Measurements from ENCODE around the gene GRAP2. TPM values are rescaled to one million over a fixed set of nuclear protein-coding genes. Genes with fewer than 3 reads are reported as not detected.

Gene GRAP2
- total RNA-seq, 4 donors from 2014 or later = 0.67 to 3.1 (median 1.7) TPM

- Histone ChIP-seq H3K4me1 (peaks cover 0 to 12% (median 0%) of the 10 kb centered on the region in 3 donors), H3K27me3 (peaks cover 15% of the 10 kb centered on the region), H3K27ac (no peak overlapping the region), H3K4me3 (no peak overlapping the region), H3K9me3 (no peaks in the 10 kb centered on the region), H3K36me3 (no peaks in the 10 kb centered on the region)
- TF ChIP-seq POLR2A (IDR thresholded peaks at IDR 0.05) = no peak
- no peak for TF ChIP-seq EP300 (IDR thresholded peaks at IDR 0.05)
- no peak for TF ChIP-seq POLR2AphosphoS5 (IDR thresholded peaks at IDR 0.05)
- no peak for TF ChIP-seq CTCF (IDR thresholded peaks at IDR 0.05)
- no peak for ATAC-seq
- WGBS, 2 donors (ENCODE audit: low coverage in 1 of 2) = 74 to 90% methylated on average over 6 to 8 of the region's 8 CpGs
These were observed 57.3 kb downstream of the GRAP2 start for GRCh38 chr22:39958009-39958711.

GRCh38 chr22:39958949-39959639 lies 58.2 kb downstream of the GRAP2 start:
- H3K4me1 ChIP-seq = peaks cover 0 to 6% (median 0%) of the 10 kb centered on the region in 3 donors
- H3K27ac ChIP-seq = no peak overlapping the region
- H3K27me3 ChIP-seq = peaks cover 15% of the 10 kb centered on the region
- no peaks in the 10 kb centered on the region for H3K36me3 ChIP-seq
- ATAC-seq = no peak
- TF ChIP-seq POLR2AphosphoS5 (IDR thresholded peaks at IDR 0.05) = no peak
- TF ChIP-seq EP300 (IDR thresholded peaks at IDR 0.05) = no peak
- TF ChIP-seq CTCF (IDR thresholded peaks at IDR 0.05) = no peak
- TF ChIP-seq POLR2A (IDR thresholded peaks at IDR 0.05) = no peak
- WGBS, 2 donors (ENCODE audit: low coverage in 1 of 2) = 73 to 91% methylated on average over 4 to 6 of the region's 11 CpGs
- H3K9me3 ChIP-seq = no peaks in the 10 kb centered on the region
- no peak overlapping the region for H3K4me3 ChIP-seq

GRCh38 chr22:39959640-39960447 lies 59.0 kb downstream of the GRAP2 start, which contains the start of gene TMA7B:
Gene TMA7B (plus strand): TSS chr22:39960397. CDS start chr22:39964375, 3,978 bp downstream.
- Histone ChIP-seq H3K27ac (no peak within 1 kb of the TSS), H3K27me3 (peaks cover 15% of the 10 kb centered on the region), H3K4me3 (no peak within 1 kb of the TSS), H3K4me1 (no peaks in the 10 kb centered on the region), H3K9me3 (no peaks in the 10 kb centered on the region), H3K36me3 (no peaks in the 10 kb centered on the region)
- 30 to 95% methylated on average over 3 to 12 of the region's 14 CpGs for WGBS, 2 donors (ENCODE audit: low coverage in 1 of 2)
- no peak for TF ChIP-seq POLR2A (IDR thresholded peaks at IDR 0.05)
- TF ChIP-seq CTCF (IDR thresholded peaks at IDR 0.05) = no peak
- no peak for TF ChIP-seq EP300 (IDR thresholded peaks at IDR 0.05)
- no peak for TF ChIP-seq POLR2AphosphoS5 (IDR thresholded peaks at IDR 0.05)
- ATAC-seq = no peak

GRCh38 chr22:39960791-39961746 lies 60.2 kb downstream of the GRAP2 start:
- no peak for ATAC-seq
- no peak overlapping the region for H3K4me3 ChIP-seq
- no peak for TF ChIP-seq CTCF (IDR thresholded peaks at IDR 0.05)
- no peak for TF ChIP-seq POLR2AphosphoS5 (IDR thresholded peaks at IDR 0.05)
- no peak for TF ChIP-seq POLR2A (IDR thresholded peaks at IDR 0.05)
- no peak for TF ChIP-seq EP300 (IDR thresholded peaks at IDR 0.05)
- no peak overlapping the region for H3K27ac ChIP-seq
- H3K4me1 ChIP-seq = no peaks in the 10 kb centered on the region
- peaks cover 15% of the 10 kb centered on the region for H3K27me3 ChIP-seq
- no peaks in the 10 kb centered on the region for H3K9me3 ChIP-seq
- WGBS, 2 donors (ENCODE audit: low coverage in 1 of 2) = 69 to 70% methylated on average over 8 to 9 of the region's 13 CpGs
- no peaks in the 10 kb centered on the region for H3K36me3 ChIP-seq

All from gastroesophageal sphincter (tissue), 4 donors.